Measurements from ENCODE around the gene CAPN15. TPM values are rescaled to one million over a fixed set of nuclear protein-coding genes. Genes with fewer than 3 reads are reported as not detected.

Gene CAPN15
- total RNA-seq, 2 experiments from 2014 or later = 32.9 to 54.0 TPM

- no peak overlapping the region for H3K27ac ChIP-seq (ENCODE audit: low read depth, low read length, poor library complexity, severe bottlenecking)
- ChIA-PET CTCF (ENCODE audit: unreplicated experiment) (no interaction called here), POLR2A (no interaction called here)
- H4K20me1 ChIP-seq (ENCODE audit: insufficient read depth, low read length) = no peaks in the 10 kb centered on the region
- intact Hi-C loops (cut with micrococcal nuclease; ENCODE audit: unreplicated experiment) = no loop called here
- TF ChIP-seq EZH2phosphoT487 (IDR thresholded peaks at IDR 0.05; ENCODE audit: borderline replicate concordance, low read depth, low read length) = no peak
- no peak for TF ChIP-seq CTCF (conservative IDR thresholded peaks at IDR 0.05; ENCODE audit: low read length)
- H3K79me2 ChIP-seq (ENCODE audit: insufficient read depth, low read depth, low read length) = peaks cover 37% of the 10 kb centered on the region
- no peak overlapping the region for H3K4me3 ChIP-seq (ENCODE audit: low read depth, low read length, poor library complexity, severe bottlenecking)
- H3K4me1 ChIP-seq (ENCODE audit: insufficient read depth, low read length, poor library complexity, severe bottlenecking) = peaks cover 9% of the 10 kb centered on the region
- no peak overlapping the region for H2AFZ ChIP-seq (ENCODE audit: low read length)
- no peak overlapping the region for H3K4me2 ChIP-seq (ENCODE audit: low read length)
- peaks cover 9% of the 10 kb centered on the region; the same call in 1 of the 2 replicates for H3K36me3 ChIP-seq (ENCODE audit: insufficient read depth, low read length)
- no TSS peak for BruUV-seq (replicated peaks)
- H3K9me2 ChIP-seq (ENCODE audit: insufficient read depth, low read length) = no peaks in the 10 kb centered on the region
- no peaks in the 10 kb centered on the region for H3K9me3 ChIP-seq (ENCODE audit: low read length)
- DNase-seq (ENCODE audit: low spot score) = no peak
Measured at GRCh38 chr16:533391-534123, 6.0 kb downstream of the CAPN15 start.

GRCh38 chr16:534135-534534, 6.6 kb downstream of the CAPN15 start:
- intact Hi-C loops (cut with micrococcal nuclease; ENCODE audit: unreplicated experiment) = no loop called here
- no peak overlapping the region for H3K4me3 ChIP-seq (ENCODE audit: low read depth, low read length, poor library complexity, severe bottlenecking)
- H4K20me1 ChIP-seq (ENCODE audit: insufficient read depth, low read length) = no peaks in the 10 kb centered on the region
- H3K9me3 ChIP-seq (ENCODE audit: low read length) = no peaks in the 10 kb centered on the region
- TF ChIP-seq CTCF (conservative IDR thresholded peaks at IDR 0.05; ENCODE audit: low read length) (no peak), EZH2phosphoT487 (IDR thresholded peaks at IDR 0.05; ENCODE audit: borderline replicate concordance, low read depth, low read length) (no peak)
- H3K9me2 ChIP-seq (ENCODE audit: insufficient read depth, low read length) = no peaks in the 10 kb centered on the region
- no peak overlapping the region for H2AFZ ChIP-seq (ENCODE audit: low read length)
- ChIA-PET POLR2A (no interaction called here), CTCF (ENCODE audit: unreplicated experiment) (no interaction called here)
- no TSS peak for BruUV-seq (replicated peaks)
- DNase-seq (ENCODE audit: low spot score) = no peak
- no peak overlapping the region for H3K27ac ChIP-seq (ENCODE audit: low read depth, low read length, poor library complexity, severe bottlenecking)
- H3K79me2 ChIP-seq (ENCODE audit: insufficient read depth, low read depth, low read length) = peaks cover 31% of the 10 kb centered on the region
- no peak overlapping the region for H3K4me2 ChIP-seq (ENCODE audit: low read length)
- H3K4me1 ChIP-seq (ENCODE audit: insufficient read depth, low read length, poor library complexity, severe bottlenecking) = peaks cover 5% of the 10 kb centered on the region
- peaks cover 9% of the 10 kb centered on the region; the same call in 1 of the 2 replicates for H3K36me3 ChIP-seq (ENCODE audit: insufficient read depth, low read length)

GRCh38 chr16:534856-535445, 7.4 kb downstream of the CAPN15 start:
- H3K36me3 ChIP-seq (ENCODE audit: insufficient read depth, low read length) = peaks cover 4% of the 10 kb centered on the region; the same call in 1 of the 2 replicates
- no peak overlapping the region for H3K4me2 ChIP-seq (ENCODE audit: low read length)
- no peaks in the 10 kb centered on the region for H3K9me3 ChIP-seq (ENCODE audit: low read length)
- H3K9me2 ChIP-seq (ENCODE audit: insufficient read depth, low read length) = no peaks in the 10 kb centered on the region
- no peak overlapping the region for H3K4me3 ChIP-seq (ENCODE audit: low read depth, low read length, poor library complexity, severe bottlenecking)
- intact Hi-C loops (cut with micrococcal nuclease; ENCODE audit: unreplicated experiment) = no loop called here
- no peak overlapping the region for H2AFZ ChIP-seq (ENCODE audit: low read length)
- no peaks in the 10 kb centered on the region for H3K4me1 ChIP-seq (ENCODE audit: insufficient read depth, low read length, poor library complexity, severe bottlenecking)
- H3K79me2 ChIP-seq (ENCODE audit: insufficient read depth, low read depth, low read length) = peaks cover 23% of the 10 kb centered on the region
- DNase-seq (ENCODE audit: low spot score) = no peak
- no TSS peak for BruUV-seq (replicated peaks)
- ChIA-PET CTCF (ENCODE audit: unreplicated experiment) (no interaction called here), POLR2A (no interaction called here)
- TF ChIP-seq EZH2phosphoT487 (IDR thresholded peaks at IDR 0.05; ENCODE audit: borderline replicate concordance, low read depth, low read length) = no peak
- no peak for TF ChIP-seq CTCF (conservative IDR thresholded peaks at IDR 0.05; ENCODE audit: low read length)
- H3K27ac ChIP-seq (ENCODE audit: low read depth, low read length, poor library complexity, severe bottlenecking) = no peak overlapping the region
- H4K20me1 ChIP-seq (ENCODE audit: insufficient read depth, low read length) = no peaks in the 10 kb centered on the region
